HG03196 (cell line): ENCODE data around the gene TLE4.

Experiments used
- ATAC-seq: cut with Tn5 transposase; IDR thresholded peaks from one replicate; pipeline ENCODE4 v1.9.1; 2021; ENCODE audit not compliant: unreplicated experiment

Gene TLE4

DNA sequence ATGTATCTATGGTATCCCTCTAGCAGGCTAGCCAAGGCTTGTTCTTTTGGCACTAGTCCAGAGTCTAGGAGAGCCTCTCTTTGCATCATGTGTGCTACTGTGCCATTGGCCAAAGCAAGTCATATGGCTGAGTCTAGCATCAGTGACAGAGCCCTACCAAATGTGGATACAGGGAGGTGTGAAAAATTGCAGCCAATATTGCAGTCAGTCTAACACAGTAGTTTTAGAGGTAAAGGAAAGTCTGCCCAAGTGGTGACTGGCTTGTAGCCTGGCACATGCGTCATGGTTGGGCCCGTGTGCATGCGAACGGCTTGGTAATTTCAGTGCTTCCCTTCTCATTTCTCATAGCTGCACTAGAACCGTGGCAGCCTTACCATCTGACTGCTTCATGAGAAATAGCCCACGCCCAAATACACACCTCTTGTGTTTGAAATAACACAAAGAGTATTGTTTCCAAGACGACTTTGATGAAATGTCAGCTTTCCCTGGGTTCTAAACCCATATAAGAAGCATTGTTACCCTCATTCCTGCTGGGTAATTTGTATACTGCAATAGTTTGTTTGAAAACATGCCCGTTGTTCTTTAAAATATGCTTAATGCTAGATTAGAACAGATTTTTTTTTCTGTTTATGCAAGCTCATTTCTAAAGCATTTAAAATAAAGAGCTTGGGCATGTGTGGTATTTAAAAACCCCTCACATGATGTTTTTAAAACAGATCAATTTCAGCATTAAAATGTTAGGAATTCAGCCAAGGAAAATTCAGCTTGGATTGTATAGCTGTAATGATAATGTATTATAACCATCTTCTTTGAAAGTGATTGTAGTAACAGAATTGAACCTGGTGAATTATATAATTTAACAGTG, 113.2 kb downstream of the TLE4 start:
- ATAC-seq, result no peak

DNA sequence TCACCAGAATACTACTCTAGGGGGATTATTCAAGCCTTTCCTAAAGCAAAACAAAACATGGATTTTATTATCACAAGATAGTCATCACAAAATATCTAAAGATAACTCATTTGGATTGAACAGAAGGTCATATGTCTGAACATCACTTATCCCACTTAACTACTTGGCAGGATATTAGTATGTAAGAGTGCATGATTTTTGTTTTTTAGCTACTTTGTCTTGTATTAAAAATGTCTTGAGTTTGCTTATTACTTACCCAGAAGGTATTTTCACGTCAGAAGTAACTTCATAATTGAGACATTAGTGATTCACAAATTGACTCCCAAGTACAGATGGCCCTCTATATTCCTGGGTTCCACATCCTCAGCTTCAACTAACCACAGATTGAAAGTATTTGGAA, 113.8 kb downstream of the TLE4 start:
- ATAC-seq, result no peak

DNA sequence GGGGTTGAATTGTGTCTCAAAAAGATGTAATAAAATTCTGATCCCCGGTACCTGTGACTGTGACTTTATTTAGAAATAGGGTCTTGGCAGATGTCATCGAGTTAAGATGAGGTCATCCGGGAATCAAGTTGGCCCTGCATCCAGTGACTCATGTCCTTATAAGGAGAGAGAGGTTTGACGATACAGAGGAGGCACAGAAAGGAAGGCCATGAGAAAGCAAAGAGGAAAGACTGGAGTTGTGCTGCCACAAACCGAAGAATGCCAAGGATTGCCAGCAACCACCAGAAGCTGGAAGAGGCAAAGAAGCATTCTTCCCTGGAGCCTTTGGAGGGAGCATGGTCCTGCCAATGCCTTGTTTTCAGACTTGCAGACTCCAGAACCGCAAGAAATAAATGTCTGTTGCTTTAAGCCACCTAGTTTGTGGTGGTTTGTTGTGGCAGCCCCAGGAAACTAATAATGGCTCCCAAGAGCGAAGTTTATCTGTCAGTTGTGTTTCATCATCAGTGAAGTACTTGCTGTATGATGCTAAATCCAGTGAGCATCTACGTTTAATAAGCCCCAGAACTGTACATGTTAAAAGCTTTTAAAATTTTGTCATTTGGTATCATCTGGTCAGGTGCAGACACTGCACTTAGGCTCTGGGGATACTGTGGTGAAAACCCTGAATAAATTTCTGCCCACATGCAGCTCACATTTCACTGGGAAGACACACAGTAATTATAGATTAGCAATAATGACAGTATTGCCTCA, 114.8 kb downstream of the TLE4 start:
- no peak for ATAC-seq

DNA sequence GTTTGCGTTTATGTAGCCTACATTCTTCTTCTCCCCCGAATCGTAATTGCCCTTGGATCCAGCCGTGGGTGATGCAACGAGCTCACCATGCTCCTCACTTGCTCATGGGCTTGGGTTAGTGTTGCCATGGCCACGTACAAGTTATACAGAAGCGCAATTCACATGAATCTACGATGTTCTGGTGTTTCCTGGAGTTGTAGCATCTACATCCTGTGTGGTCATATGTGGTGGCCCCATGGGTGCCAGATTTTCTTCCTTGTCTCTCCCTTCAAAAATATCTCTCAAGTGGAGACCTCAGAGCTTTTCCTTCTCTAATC, 115.3 kb downstream of the TLE4 start:
- ATAC-seq, result no peak

DNA sequence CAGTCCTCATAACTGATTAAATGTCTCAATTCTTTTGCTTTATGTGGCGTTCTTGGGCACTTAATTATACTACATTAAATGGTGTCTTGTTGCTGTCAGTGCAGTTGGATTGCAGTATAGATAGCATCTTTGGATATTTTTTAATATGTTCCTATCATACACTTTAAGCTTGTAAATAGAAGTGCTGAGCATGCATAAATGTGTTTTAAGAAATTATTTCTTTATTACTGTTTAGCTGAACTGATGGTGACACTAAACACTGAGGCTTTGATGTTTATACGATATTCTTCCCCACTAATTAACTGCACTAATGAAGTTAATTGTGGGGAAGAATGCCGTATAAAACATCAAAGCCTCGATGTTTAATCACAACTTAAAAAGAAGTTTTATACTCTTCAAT, 116.6 kb downstream of the TLE4 start:
- ATAC-seq, result no peak

DNA sequence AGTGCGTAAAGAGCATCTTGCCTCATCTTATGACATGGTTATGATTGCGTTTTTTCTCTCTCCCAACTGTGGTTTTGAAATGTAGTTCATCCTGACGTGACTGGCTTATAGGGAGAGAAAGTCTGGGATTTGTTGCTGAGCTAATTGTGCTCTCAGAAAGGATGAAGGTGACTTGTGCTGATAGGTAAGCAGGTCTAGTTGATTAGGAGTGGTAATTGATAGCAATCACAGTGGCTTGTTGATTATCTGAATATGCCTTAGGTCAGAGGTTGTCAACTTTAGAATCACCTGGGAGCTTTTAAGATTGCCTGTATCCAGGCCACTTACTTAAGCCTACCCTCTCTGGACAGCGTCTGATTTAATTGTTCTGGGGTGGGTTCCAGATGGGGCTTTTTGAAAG, 117.8 kb downstream of the TLE4 start:
- no peak for ATAC-seq

DNA sequence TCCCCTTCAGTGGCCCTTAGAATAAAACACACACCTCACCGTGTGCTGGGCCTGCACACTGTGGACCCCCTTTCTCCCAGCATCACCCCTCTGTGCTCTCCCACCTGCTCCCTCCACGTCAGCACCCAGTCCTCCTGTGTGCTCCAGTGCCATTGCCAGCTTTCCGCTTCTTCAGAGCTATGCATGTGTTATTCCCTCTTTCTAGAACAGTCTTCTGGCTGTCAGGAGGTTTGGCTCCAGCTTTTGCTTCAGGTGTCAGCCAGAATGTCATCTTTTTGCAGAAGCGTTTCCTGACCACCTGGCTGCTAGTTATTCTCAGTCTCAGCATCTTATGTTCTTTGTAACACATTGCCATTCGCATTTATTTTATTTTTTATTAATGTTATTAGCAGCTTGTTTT, 119.7 kb downstream of the TLE4 start:
- ATAC-seq, result no peak

DNA sequence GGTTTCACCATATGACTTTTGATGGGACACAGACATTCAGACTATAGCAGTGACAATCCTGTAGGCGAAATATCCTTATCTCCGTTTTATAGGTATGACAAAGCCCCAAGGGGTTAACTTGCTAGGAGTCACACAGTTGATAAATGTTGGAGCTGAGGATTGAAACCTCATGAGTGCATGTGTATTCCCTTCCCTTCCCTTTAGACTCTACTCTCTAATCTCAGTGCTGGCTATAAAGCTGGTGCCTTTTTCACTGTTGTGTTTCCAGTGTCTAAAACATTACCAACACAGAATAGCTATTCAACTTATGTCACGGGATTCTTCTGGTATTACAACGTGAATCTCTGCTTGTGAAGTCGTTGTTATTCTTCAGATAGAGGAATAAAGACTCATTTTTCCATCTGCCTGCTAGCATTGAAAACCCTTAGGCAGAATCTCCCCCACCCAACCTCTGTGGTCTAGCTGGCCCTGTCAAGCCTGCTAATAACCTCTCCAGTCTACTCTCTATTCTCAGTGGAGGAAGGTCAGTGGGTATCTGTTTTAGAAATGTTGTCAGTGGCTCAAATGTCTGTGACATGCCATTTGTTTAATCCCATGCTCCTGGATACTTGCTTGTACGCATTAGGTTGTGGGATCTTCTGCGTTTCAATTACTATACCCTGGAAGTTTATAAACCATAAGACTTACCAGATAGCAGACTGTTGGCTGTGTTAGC, 121.2 kb downstream of the TLE4 start:
- ATAC-seq, result no peak

DNA sequence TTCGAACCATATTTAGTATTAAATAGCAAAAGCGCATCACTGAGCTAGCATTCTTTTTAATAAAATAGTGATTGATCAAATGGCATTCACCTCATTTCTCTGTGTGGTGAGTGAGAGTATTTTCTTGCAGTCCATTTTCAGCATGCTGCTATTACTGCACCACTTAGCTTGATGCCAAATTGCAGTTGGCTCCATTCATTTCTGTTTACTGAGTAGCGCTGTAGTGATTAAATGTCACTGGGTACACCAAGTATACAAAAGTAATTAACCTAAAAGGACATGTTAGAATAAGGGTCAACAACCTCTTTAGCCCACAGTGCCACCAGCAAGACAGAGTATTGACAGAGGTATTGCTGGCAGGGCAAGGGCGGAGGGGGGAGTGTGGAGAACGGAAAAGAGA, 122.0 kb downstream of the TLE4 start:
- ATAC-seq, result no peak

DNA sequence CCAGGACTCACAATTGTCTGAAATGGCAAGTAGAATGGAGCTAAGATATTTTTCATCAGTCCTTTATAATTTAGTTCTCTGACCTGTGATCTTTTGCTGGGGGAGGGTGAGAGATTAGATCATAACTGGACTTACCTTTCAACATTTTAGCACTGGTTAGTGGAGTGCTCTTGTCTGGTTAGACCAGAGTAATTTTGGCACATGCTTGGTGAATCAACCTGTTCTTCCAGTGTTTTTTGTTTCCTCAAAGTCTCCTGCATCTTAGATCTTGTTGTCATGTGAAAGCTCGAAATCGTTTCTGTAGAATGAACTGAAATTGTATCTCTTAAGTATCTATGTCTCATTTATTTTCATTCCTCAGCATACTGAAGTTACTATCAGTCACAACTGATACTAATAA, 122.4 kb downstream of the TLE4 start:
- no peak for ATAC-seq

DNA sequence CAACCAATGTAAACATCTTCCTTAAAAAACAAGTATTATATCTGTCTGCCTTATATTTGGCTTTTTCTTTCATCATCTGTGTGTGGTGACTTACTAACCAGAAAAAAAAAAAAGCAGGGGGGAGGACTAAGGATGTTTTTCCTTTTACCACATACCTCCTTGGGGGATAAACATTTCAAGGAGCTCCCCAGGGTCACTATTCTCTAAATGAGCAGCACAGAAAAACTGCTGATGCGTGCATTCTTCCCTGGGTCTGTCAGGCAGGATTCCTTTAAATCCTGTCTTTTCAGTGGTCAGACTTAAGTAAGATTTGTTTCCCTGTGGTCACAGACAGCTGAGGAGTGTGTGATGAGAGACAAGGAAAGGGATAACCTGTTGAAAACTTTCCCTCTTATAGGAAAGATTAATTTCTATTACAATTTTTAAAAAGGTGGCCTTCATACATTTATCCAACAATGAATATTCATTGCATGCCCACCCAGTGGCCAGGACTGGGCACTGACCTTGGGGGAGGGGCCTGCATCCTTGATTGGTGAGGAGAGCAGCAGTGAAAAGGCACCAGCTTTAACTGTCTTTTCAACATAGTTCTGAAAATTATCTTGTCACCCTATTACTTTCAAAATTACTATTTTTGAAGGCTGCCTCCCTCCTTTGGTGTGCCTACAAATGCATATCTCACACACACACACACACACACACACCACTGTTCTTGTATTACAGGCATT, 123.1 kb downstream of the TLE4 start:
- no peak for ATAC-seq

DNA sequence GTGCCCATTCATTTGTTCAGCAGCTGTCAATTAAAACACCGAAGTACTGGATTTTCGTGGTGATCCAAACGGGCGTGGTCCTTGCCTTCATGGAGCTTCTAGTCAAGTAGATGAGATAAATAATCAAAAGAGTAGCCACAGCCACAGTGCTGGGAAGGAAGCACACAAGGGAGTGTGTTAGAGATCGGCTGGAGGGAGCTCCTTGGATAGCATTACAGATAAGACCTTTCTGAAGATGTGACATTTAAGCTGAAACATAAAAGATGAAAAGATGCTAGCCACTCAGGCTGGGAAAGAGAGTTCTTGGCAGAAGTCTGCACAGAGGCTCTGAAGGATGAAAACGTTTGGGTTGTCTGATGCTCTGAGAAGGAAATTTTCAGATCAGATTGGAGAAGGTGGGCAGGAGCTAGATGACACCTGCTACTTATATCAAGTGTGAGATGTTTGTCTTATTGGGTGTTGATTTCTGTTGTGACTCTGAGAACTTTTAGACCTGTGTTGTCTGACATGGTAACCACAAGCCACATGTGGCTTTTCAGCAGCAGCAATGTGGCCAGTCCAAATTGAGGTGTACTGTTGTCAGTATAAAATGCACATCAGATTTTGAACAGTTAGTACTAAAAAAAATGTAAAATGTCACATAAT, 123.9 kb downstream of the TLE4 start:
- ATAC-seq, result no peak

DNA sequence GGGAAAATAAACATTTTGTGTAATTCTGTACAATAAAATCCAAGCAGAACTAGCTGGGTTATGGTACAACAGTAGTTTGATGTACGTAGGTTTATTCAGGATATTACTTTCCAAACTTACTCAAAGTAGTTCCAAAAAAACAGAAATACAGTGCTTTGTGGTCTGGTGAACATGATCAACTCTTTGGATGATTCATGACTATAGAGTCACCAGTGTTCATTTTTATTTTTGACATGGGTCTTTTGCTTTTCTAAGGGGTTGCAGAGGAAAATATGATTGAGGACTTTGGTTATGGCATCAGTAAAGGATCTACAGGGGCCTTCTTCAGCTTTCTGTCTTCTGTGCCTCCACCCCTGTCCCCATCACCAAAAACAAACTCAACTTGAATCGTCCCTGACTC, 127.2 kb downstream of the TLE4 start:
- no peak for ATAC-seq

DNA sequence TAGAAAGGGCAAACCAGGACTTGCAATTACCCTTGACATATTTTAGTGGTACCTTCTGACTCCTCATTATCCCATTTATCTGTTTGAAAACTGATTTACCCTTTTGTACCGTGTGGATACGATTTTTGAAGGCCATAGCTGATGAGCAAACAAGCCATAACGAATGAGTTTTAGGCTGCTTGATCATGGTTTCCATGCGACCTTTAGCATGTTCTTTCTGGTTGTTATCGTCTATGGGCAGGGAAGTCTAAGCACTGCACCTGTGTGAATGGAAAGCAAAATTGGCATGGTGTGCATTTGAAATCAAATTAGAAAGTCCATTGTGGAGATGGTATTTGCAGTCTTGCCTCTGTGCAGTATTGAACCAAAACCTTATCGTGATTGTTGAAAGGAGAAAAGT, 127.7 kb downstream of the TLE4 start:
- ATAC-seq, result no peak

DNA sequence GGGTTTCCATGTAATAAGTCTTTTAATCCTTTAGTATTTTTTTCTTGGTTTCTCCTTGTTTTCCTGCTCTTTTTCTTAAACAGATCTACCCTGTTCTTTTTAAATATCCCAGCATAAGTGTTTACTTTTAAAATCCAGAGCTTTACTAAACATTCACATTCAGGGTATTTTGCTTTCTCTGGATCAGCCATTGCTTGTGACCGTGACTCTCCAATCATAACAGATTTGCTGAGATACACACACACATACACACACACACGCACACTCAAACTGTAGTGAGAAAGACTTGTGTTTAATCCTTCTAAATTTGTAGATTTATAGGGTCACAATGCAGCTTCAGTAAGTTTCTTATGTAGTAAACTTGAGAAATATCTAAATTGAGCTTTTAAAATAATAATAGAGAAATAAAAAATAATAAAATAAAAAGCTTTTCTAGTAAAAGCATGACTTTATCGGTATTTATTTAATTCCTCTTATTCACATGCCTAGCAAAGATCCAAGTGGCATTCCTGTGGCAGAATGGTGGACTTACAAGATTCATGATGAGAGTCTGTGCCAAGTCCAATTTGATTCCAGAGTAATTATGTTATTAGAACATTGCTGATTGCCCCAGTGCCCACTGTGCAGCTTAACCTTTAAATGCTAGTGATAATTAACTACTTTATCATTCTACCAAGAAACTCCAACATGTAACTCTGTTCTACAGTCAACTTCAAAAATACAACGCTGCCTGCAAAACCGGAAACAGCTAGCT, 129.0 kb downstream of the TLE4 start:
- ATAC-seq, result no peak

DNA sequence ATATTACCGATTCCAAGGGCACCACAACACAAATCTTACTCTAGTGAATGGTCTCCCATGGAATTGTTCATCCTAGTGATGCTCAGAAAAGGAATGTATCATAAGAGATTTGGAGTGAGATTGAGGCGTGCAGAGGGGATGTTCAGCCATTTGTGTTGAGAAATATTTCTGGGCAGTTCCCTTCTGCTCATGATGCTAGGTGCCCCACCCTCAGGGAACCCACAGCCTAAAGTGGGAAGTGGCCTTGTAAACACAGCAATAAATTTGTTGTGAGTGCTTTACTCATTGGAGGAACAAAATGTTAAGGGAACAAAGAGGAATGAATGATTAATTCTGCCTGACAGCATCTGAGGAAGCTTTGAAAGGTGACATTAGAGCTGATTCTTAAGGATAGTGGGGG, 129.9 kb downstream of the TLE4 start:
- no peak for ATAC-seq

DNA sequence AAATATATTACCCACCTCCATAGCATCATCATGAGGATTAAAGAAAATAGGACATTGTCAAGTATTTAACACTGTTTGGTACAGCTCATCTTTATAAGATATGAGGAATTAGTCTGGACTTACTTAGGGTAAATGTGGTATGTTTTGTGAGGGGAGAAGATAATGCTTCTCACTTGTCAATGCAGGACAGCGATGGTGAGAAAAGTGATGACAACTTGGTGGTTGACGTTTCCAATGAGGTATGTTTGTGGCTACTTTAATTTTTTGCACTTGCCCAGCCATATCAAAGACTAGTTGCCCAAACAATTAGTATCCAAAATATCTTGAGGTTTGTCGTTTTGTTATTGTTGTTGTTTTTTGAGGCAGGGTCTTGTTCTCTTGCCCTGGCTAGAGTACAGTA, 133.9 kb downstream of the TLE4 start:
- ATAC-seq, result no peak

DNA sequence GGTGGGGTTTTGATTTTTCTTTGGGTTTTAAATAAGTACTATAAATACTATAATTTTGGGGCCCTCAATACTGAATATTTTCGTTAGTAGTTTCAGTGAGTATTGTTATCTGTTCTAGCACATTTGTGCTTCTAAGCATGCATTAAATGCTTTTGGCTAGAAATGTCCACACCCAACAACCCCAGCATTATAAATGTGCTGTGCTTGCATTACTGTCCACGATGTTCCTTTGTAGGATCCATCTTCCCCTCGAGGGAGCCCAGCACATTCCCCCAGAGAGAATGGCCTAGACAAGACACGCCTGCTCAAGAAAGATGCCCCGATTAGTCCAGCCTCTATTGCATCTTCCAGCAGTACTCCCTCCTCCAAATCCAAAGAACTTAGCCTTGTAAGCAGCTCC, 134.7 kb downstream of the TLE4 start:
- no peak for ATAC-seq

DNA sequence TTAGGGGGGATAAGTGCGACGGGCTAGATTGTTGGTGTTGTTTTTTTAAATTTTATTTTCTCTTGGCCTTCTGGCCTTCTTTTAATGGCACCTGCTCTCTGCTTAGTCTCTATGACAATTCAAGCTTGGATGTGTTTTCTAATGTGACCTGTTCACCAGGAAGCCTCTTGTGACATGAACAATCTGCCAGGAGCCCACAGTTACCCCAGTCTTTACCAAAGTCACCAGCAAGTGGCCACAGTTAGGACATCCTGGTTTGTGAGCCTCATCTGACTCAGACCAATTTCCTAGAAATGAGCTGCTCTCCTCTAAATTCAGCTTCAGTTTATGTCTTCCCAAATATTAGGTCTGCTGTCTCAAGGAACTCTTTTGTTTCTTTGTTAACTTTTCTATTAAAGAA, 135.8 kb downstream of the TLE4 start:
- no peak for ATAC-seq

DNA sequence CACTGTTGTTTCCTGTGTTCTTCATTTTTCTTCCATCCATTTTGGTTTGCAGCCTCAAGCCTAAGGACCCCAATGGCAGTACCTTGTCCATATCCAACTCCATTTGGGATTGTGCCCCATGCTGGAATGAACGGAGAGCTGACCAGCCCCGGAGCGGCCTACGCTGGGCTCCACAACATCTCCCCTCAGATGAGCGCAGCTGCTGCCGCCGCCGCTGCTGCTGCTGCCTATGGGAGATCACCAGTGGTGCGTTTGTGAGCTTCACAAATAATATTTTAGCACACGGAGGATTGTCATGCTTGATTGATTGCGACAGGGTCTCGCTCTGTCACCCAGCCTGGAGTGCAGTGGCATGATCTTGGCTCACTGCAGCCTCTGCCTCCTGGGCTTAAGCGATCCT, 136.8 kb downstream of the TLE4 start:
- no peak for ATAC-seq
